WTC11 (cell line): ENCODE data around the gene TEC. TPM values are rescaled to one million over a fixed set of nuclear protein-coding genes. Genes with fewer than 3 reads are reported as not detected.

Source experiments
- ATAC-seq: fragments of 200-7000 bp; cut with Tn5 transposase; 2 replicates; pipeline ENCODE4 v1.10.0; 2021; ENCODE audit warnings: mild to moderate bottlenecking, moderate library complexity
- CTCF ChIA-PET: fragments of 300-600 bp; sonication (Branson Sonifier 250); formaldehyde crosslinking; loops from one replicate; lab custom pipeline; 2021; ENCODE audit warnings: antibody characterized with exemption; lab: Charles Lee
- POLR2A ChIA-PET: fragments of 350-600 bp; sonication (Branson Sonifier 250); formaldehyde crosslinking; loops from one replicate; lab custom pipeline; 2021; ENCODE audit warnings: antibody characterized with exemption; lab: Charles Lee
- DNase-seq: peaks from one replicate; pipeline ENCODE4 v3.0.0; 2021; ENCODE audit warnings: low spot score
- H3K27ac Mint-ChIP-seq: 2 replicates; pipeline ENCODE4 v1.8.0; 2021; ENCODE audit warnings: mixed read lengths
- H3K27me3 Mint-ChIP-seq: 2 replicates; pipeline ENCODE4 v1.8.0; 2021; ENCODE audit warnings: low read depth, mild to moderate bottlenecking, moderate library complexity, mixed read lengths
- H3K36me3 Mint-ChIP-seq: 2 replicates; pipeline ENCODE4 v1.8.0; 2021; ENCODE audit warnings: mixed read lengths
- H3K4me1 Mint-ChIP-seq: 2 replicates; pipeline ENCODE4 v1.8.0; 2022; ENCODE audit warnings: mixed read lengths
- H3K4me3 Mint-ChIP-seq: 2 replicates; pipeline ENCODE4 v1.8.0; 2021; ENCODE audit warnings: mild to moderate bottlenecking, moderate library complexity, mixed read lengths
- H3K9me3 Mint-ChIP-seq: 2 replicates; pipeline ENCODE4 v1.8.0; 2021; ENCODE audit warnings: mixed read lengths
- CBFB ChIP-seq: sonication (generic); formaldehyde crosslinking; IDR thresholded peaks from 2 replicates; pipeline ENCODE4 v1.8.1; 2022; ENCODE audit warnings: mild to moderate bottlenecking, low read depth, missing genetic modification reagents
- CREM ChIP-seq: sonication (generic); formaldehyde crosslinking; IDR thresholded peaks from 2 replicates; pipeline ENCODE4 v1.8.1; 2022; ENCODE audit warnings: mild to moderate bottlenecking, missing genetic modification reagents, moderate library complexity
- ELF4 ChIP-seq: sonication (generic); formaldehyde crosslinking; IDR thresholded peaks from 2 replicates; pipeline ENCODE4 v1.8.1; 2022; ENCODE audit warnings: low read depth, mild to moderate bottlenecking, moderate library complexity, missing genetic modification reagents
- ETV6 ChIP-seq: sonication (generic); formaldehyde crosslinking; IDR thresholded peaks from 2 replicates; pipeline ENCODE4 v1.8.1; 2022; ENCODE audit warnings: mild to moderate bottlenecking, missing genetic modification reagents
- FOXJ3 ChIP-seq: sonication (generic); formaldehyde crosslinking; IDR thresholded peaks from 2 replicates; pipeline ENCODE4 v1.9.0; 2021; ENCODE audit warnings: missing genetic modification reagents, mild to moderate bottlenecking, borderline replicate concordance
- HMGA2 ChIP-seq: fragments of 250-450 bp; sonication (Bioruptor Pico); IDR thresholded peaks from 2 replicates; pipeline ENCODE4 v1.4.0; 2021; ENCODE audit warnings: mild to moderate bottlenecking, moderate library complexity
- MXD4 ChIP-seq: fragments of 250-450 bp; sonication (Bioruptor Pico); IDR thresholded peaks from 2 replicates; pipeline ENCODE4 v1.8.0; 2021; ENCODE audit warnings: mild to moderate bottlenecking, moderate library complexity, borderline replicate concordance
- MYBL2 ChIP-seq: sonication (generic); formaldehyde crosslinking; IDR thresholded peaks from 2 replicates; pipeline ENCODE4 v1.8.1; 2023; ENCODE audit warnings: mild to moderate bottlenecking, moderate library complexity, missing genetic modification reagents
- NR1H2 ChIP-seq: sonication (generic); formaldehyde crosslinking; IDR thresholded peaks from 2 replicates; pipeline ENCODE4 v1.9.0; 2021; ENCODE audit warnings: mild to moderate bottlenecking, moderate library complexity, missing genetic modification reagents
- RORB ChIP-seq: fragments of 250-450 bp; sonication (Bioruptor Pico); IDR thresholded peaks from 2 replicates; pipeline ENCODE4 v1.9.0; 2021; ENCODE audit warnings: mild to moderate bottlenecking
- SMAD4 ChIP-seq: sonication (generic); formaldehyde crosslinking; IDR thresholded peaks from 2 replicates; pipeline ENCODE4 v1.8.0; 2022; ENCODE audit warnings: mild to moderate bottlenecking, missing genetic modification reagents
- SP1 ChIP-seq: sonication (generic); formaldehyde crosslinking; conservative IDR thresholded peaks from 2 replicates; pipeline ENCODE4 v1.8.1; 2022; ENCODE audit warnings: missing genetic modification reagents
- TCF7 ChIP-seq: sonication (generic); formaldehyde crosslinking; IDR thresholded peaks from 2 replicates; pipeline ENCODE4 v1.8.0; 2022; ENCODE audit warnings: mild to moderate bottlenecking, low read depth, missing genetic modification reagents, moderate library complexity
- TEAD4 ChIP-seq: sonication (generic); formaldehyde crosslinking; IDR thresholded peaks from 2 replicates; pipeline ENCODE4 v1.8.0; 2022; ENCODE audit warnings: mild to moderate bottlenecking, missing genetic modification reagents
- ZNF138 ChIP-seq: sonication (generic); formaldehyde crosslinking; conservative IDR thresholded peaks from 2 replicates; pipeline ENCODE4 v1.8.1; 2022; ENCODE audit warnings: mild to moderate bottlenecking, moderate library complexity, missing genetic modification reagents
- total RNA-seq: library from RNA; stranded (reverse); gene quantifications from 3 replicates; pipeline ENCODE4 v1.2.3, GENCODE V29; 2021
- TF ChIP-seq, protein P1 (sequence below): sonication (generic); formaldehyde crosslinking; IDR thresholded peaks from 2 replicates; pipeline ENCODE4 v1.8.1; 2022; ENCODE audit warnings: low read depth, missing genetic modification reagents, borderline replicate concordance
- TF ChIP-seq, protein P2 (sequence below): sonication (generic); formaldehyde crosslinking; IDR thresholded peaks from 2 replicates; pipeline ENCODE4 v1.8.0; 2022; ENCODE audit warnings: mild to moderate bottlenecking, missing genetic modification reagents
- TF ChIP-seq, protein P3 (sequence below): sonication (generic); formaldehyde crosslinking; IDR thresholded peaks from 2 replicates; pipeline ENCODE4 v1.8.1; 2023; ENCODE audit warnings: mild to moderate bottlenecking, missing genetic modification reagents
- TF ChIP-seq, protein P4 (sequence below): sonication (generic); formaldehyde crosslinking; IDR thresholded peaks from 2 replicates; pipeline ENCODE4 v1.8.1; 2023; ENCODE audit warnings: mild to moderate bottlenecking, moderate library complexity, missing genetic modification reagents
- TF ChIP-seq, protein P5 (sequence below): sonication (generic); formaldehyde crosslinking; IDR thresholded peaks from 2 replicates; pipeline ENCODE4 v1.8.1; 2022; ENCODE audit warnings: mild to moderate bottlenecking, missing genetic modification reagents, moderate library complexity, borderline replicate concordance
- TF ChIP-seq, protein P6 (sequence below): fragments of 250-450 bp; sonication (Bioruptor Pico); IDR thresholded peaks from 2 replicates; pipeline ENCODE4 v1.9.0; 2021; ENCODE audit warnings: moderate library complexity, mild to moderate bottlenecking, inconsistent platforms, borderline replicate concordance
- TF ChIP-seq, protein P7 (sequence below): fragments of 250-450 bp; sonication (Bioruptor Pico); IDR thresholded peaks from 2 replicates; pipeline ENCODE4 v1.9.0; 2021; ENCODE audit warnings: mild to moderate bottlenecking, borderline replicate concordance

The TEC gene
- total RNA-seq, 1 experiment from 2014 or later, result 8.8 TPM

DNA sequence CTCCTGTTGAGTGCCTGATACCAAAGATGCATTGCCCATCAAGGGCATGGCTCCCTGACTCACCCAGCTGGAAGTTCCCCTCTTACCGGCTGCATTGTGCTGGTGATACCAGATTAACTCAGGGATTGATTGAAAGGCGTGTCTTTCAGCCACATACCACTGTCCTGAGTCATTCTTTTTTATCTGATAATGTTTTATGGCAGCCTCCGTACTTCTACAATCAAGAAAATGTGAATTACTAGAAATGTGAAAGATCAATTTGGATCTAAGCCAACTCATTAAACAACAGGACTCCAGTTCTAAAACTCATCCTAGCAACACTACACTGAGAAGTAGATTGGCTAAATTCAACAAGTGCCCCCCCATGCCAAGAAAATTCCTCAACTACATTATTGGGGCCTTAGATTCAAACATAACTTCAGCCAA, 175.6 kb downstream of the TEC start:
- CTCF ChIA-PET, result no interaction called here
- DNase-seq (no peak), ATAC-seq (peak; percentile 46; the same call in 1 of the 2 replicates)
- H3K27me3 Mint-ChIP-seq, result no peaks in the 10 kb centered on the region
- POLR2A ChIA-PET, result no interaction called here
- no peak overlapping the region for H3K4me3 Mint-ChIP-seq
- no peak for TF ChIP-seq TCF7
- no peak for TF ChIP-seq RORB (CRISPR knock-in tag)
- TF ChIP-seq MYBL2 (CRISPR knock-in tag), result no peak
- TF ChIP-seq FOXJ3, result no peak
- TF ChIP-seq, protein P1, sequence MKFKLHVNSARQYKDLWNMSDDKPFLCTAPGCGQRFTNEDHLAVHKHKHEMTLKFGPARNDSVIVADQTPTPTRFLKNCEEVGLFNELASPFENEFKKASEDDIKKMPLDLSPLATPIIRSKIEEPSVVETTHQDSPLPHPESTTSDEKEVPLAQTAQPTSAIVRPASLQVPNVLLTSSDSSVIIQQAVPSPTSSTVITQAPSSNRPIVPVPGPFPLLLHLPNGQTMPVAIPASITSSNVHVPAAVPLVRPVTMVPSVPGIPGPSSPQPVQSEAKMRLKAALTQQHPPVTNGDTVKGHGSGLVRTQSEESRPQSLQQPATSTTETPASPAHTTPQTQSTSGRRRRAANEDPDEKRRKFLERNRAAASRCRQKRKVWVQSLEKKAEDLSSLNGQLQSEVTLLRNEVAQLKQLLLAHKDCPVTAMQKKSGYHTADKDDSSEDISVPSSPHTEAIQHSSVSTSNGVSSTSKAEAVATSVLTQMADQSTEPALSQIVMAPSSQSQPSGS (CRISPR knock-in tag), result no peak
- TF ChIP-seq, protein P2, sequence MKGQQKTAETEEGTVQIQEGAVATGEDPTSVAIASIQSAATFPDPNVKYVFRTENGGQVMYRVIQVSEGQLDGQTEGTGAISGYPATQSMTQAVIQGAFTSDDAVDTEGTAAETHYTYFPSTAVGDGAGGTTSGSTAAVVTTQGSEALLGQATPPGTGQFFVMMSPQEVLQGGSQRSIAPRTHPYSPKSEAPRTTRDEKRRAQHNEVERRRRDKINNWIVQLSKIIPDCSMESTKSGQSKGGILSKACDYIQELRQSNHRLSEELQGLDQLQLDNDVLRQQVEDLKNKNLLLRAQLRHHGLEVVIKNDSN (CRISPR knock-in tag), result no peak
- TF ChIP-seq TEAD4, result no peak
- TF ChIP-seq CREM, result no peak
- no peak for TF ChIP-seq NR1H2 (CRISPR knock-in tag)
- TF ChIP-seq, protein P3, sequence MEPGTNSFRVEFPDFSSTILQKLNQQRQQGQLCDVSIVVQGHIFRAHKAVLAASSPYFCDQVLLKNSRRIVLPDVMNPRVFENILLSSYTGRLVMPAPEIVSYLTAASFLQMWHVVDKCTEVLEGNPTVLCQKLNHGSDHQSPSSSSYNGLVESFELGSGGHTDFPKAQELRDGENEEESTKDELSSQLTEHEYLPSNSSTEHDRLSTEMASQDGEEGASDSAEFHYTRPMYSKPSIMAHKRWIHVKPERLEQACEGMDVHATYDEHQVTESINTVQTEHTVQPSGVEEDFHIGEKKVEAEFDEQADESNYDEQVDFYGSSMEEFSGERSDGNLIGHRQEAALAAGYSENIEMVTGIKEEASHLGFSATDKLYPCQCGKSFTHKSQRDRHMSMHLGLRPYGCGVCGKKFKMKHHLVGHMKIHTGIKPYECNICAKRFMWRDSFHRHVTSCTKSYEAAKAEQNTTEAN (CRISPR knock-in tag), result no peak
- no peak for TF ChIP-seq ZNF138
- no peak for TF ChIP-seq CBFB
- TF ChIP-seq ETV6, result no peak
- TF ChIP-seq, protein P4, sequence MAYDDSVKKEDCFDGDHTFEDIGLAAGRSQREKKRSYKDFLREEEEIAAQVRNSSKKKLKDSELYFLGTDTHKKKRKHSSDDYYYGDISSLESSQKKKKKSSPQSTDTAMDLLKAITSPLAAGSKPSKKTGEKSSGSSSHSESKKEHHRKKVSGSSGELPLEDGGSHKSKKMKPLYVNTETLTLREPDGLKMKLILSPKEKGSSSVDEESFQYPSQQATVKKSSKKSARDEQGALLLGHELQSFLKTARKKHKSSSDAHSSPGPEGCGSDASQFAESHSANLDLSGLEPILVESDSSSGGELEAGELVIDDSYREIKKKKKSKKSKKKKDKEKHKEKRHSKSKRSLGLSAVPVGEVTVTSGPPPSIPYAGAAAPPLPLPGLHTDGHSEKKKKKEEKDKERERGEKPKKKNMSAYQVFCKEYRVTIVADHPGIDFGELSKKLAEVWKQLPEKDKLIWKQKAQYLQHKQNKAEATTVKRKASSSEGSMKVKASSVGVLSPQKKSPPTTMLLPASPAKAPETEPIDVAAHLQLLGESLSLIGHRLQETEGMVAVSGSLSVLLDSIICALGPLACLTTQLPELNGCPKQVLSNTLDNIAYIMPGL (CRISPR knock-in tag), result no peak
- no peak for TF ChIP-seq MXD4 (CRISPR knock-in tag)
- no peak for TF ChIP-seq SMAD4 (CRISPR knock-in tag)
- TF ChIP-seq, protein P5, sequence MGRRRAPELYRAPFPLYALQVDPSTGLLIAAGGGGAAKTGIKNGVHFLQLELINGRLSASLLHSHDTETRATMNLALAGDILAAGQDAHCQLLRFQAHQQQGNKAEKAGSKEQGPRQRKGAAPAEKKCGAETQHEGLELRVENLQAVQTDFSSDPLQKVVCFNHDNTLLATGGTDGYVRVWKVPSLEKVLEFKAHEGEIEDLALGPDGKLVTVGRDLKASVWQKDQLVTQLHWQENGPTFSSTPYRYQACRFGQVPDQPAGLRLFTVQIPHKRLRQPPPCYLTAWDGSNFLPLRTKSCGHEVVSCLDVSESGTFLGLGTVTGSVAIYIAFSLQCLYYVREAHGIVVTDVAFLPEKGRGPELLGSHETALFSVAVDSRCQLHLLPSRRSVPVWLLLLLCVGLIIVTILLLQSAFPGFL (CRISPR knock-in tag), result no peak
- TF ChIP-seq HMGA2 (CRISPR knock-in tag), result no peak
- no peak overlapping the region for H3K27ac Mint-ChIP-seq
- peaks cover 4% of the 10 kb centered on the region; the same call in 1 of the 2 replicates for H3K4me1 Mint-ChIP-seq
- no peaks in the 10 kb centered on the region for H3K9me3 Mint-ChIP-seq
- H3K36me3 Mint-ChIP-seq, result no peaks in the 10 kb centered on the region

DNA sequence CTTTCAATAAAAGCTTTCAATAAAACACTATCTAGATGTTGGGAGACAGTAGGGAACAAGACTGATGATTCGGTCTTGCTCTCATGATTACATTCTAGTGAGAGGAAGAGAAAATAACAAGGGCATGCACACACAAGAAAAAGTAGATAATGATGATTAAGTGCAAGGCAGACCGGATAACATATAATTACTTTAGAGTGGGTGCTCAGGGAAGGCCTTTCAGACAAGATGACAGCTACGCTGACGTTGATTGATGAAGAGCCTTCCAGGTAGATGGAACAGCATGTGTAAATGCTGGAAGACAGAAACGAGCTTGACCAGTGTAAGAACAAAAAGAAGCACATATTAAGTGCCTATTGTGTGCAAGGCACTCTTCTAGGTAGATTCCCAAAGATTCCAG, 179.0 kb downstream of the TEC start:
- POLR2A ChIA-PET, result no interaction called here
- Mint-ChIP-seq H3K27ac (no peak overlapping the region), H3K36me3 (no peaks in the 10 kb centered on the region), H3K4me3 (no peak overlapping the region), H3K4me1 (peaks cover 4% of the 10 kb centered on the region; the same call in 1 of the 2 replicates), H3K9me3 (peaks cover 1% of the 10 kb centered on the region; the same call in 1 of the 2 replicates), H3K27me3 (no peaks in the 10 kb centered on the region; the same call in 1 of the 2 replicates)
- ATAC-seq (no peak), DNase-seq (no peak)
- CTCF ChIA-PET, result interaction anchor here (1.5 kb wide), 1 partner anchor 254 kb away, joined by 5 read pairs; no protein-coding TSS in a partner anchor
- TF ChIP-seq, protein P6, sequence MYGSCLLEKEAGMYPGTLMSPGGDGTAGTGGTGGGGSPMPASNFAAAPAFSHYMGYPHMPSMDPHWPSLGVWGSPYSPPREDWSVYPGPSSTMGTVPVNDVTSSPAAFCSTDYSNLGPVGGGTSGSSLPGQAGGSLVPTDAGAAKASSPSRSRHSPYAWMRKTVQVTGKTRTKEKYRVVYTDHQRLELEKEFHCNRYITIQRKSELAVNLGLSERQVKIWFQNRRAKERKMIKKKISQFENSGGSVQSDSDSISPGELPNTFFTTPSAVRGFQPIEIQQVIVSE (CRISPR knock-in tag), result no peak
- TF ChIP-seq SP1 (no peak), ELF4 (CRISPR knock-in tag) (no peak)
- TF ChIP-seq, protein P4 (CRISPR knock-in tag), result no peak
- TF ChIP-seq, protein P7, sequence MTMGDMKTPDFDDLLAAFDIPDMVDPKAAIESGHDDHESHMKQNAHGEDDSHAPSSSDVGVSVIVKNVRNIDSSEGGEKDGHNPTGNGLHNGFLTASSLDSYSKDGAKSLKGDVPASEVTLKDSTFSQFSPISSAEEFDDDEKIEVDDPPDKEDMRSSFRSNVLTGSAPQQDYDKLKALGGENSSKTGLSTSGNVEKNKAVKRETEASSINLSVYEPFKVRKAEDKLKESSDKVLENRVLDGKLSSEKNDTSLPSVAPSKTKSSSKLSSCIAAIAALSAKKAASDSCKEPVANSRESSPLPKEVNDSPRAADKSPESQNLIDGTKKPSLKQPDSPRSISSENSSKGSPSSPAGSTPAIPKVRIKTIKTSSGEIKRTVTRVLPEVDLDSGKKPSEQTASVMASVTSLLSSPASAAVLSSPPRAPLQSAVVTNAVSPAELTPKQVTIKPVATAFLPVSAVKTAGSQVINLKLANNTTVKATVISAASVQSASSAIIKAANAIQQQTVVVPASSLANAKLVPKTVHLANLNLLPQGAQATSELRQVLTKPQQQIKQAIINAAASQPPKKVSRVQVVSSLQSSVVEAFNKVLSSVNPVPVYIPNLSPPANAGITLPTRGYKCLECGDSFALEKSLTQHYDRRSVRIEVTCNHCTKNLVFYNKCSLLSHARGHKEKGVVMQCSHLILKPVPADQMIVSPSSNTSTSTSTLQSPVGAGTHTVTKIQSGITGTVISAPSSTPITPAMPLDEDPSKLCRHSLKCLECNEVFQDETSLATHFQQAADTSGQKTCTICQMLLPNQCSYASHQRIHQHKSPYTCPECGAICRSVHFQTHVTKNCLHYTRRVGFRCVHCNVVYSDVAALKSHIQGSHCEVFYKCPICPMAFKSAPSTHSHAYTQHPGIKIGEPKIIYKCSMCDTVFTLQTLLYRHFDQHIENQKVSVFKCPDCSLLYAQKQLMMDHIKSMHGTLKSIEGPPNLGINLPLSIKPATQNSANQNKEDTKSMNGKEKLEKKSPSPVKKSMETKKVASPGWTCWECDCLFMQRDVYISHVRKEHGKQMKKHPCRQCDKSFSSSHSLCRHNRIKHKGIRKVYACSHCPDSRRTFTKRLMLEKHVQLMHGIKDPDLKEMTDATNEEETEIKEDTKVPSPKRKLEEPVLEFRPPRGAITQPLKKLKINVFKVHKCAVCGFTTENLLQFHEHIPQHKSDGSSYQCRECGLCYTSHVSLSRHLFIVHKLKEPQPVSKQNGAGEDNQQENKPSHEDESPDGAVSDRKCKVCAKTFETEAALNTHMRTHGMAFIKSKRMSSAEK, result no peak
